Measurements from ENCODE around the gene SYT9. TPM values are rescaled to one million over a fixed set of nuclear protein-coding genes. Genes with fewer than 3 reads are reported as not detected.

Gene SYT9
- total and polyA plus RNA-seq, 12 donors, result 0.01 to 0.66 (median 0.32) TPM; not detected in 3

- Histone ChIP-seq H3K27ac (no peak overlapping the region), H3K4me3 (no peak overlapping the region), H3K27me3 (peaks cover 0 to 7% (median 0%) of the 10 kb centered on the region in 7 donors), H3K36me3 (no peaks in the 10 kb centered on the region), H3K4me1 (peaks cover 0 to 15% (median 4%) of the 10 kb centered on the region in 9 donors), H3K9me3 (peaks cover 0 to 18% (median 0%) of the 10 kb centered on the region in 11 donors)
- ATAC-seq (no peak), DNase-seq (no peak)
- intact Hi-C loops (cut with DNase I), result no loop called here
- no peak for TF ChIP-seq CTCF (IDR thresholded peaks at IDR 0.05)
- 36 to 61% methylated on average over 4 of the region's 4 CpGs for WGBS, 2 donors
Measured at GRCh38 chr11:7416080-7416479, 164.4 kb downstream of the SYT9 start.

- Histone ChIP-seq H3K4me1 (peaks cover 0 to 15% (median 4%) of the 10 kb centered on the region in 9 donors), H3K27ac (no peak overlapping the region), H3K36me3 (no peaks in the 10 kb centered on the region), H3K9me3 (peaks cover 0 to 6% (median 0%) of the 10 kb centered on the region in 11 donors), H3K4me3 (no peak overlapping the region), H3K27me3 (peaks cover 0 to 7% (median 0%) of the 10 kb centered on the region in 7 donors)
- intact Hi-C loops (cut with DNase I), result no loop called here
- DNase-seq, result no peak
- ATAC-seq, result no peak
- TF ChIP-seq CTCF (IDR thresholded peaks at IDR 0.05), result no peak
Measured at GRCh38 chr11:7417328-7417727, 165.6 kb downstream of the SYT9 start.

- H3K36me3 ChIP-seq, result no peaks in the 10 kb centered on the region
- ATAC-seq (no peak), DNase-seq (no peak)
- TF ChIP-seq CTCF (IDR thresholded peaks at IDR 0.05), result no peak
- no peak overlapping the region for H3K4me3 ChIP-seq
- H3K9me3 ChIP-seq, result no peaks in the 10 kb centered on the region
- H3K27me3 ChIP-seq, result peaks cover 0 to 7% (median 0%) of the 10 kb centered on the region in 7 donors
- 79 to 85% methylated on average over 3 of the region's 3 CpGs for WGBS, 2 donors
- no peak overlapping the region for H3K27ac ChIP-seq
- H3K4me1 ChIP-seq, result peaks cover 0 to 15% (median 4%) of the 10 kb centered on the region in 9 donors
- intact Hi-C loops (cut with DNase I), result no loop called here
Measured at GRCh38 chr11:7418061-7418460, 166.4 kb downstream of the SYT9 start.

GRCh38 chr11:7418906-7419305 is 167.2 kb downstream of the SYT9 start:
- WGBS, 2 donors, result 78 to 81% methylated on average over 2 of the region's 2 CpGs
- Histone ChIP-seq H3K27me3 (peaks cover 0 to 7% (median 0%) of the 10 kb centered on the region in 7 donors), H3K27ac (no peak overlapping the region), H3K9me3 (no peaks in the 10 kb centered on the region), H3K4me3 (no peak overlapping the region), H3K4me1 (peaks cover 0 to 15% (median 4%) of the 10 kb centered on the region in 9 donors), H3K36me3 (no peaks in the 10 kb centered on the region)
- ATAC-seq (no peak), DNase-seq (no peak)
- TF ChIP-seq CTCF (IDR thresholded peaks at IDR 0.05), result no peak
- intact Hi-C loops (cut with DNase I), result no loop called here
